HG03095 (cell line): Measurements from ENCODE around the gene NDUFS6.
"Not testable (repeated sequence)": the region's sequence is repeated elsewhere in the genome, so short reads cannot be mapped to it uniquely, and the experiment has no call there.

ENCODE experiments used
- ATAC-seq: cut with Tn5 transposase; IDR thresholded peaks from one replicate; pipeline ENCODE4 v1.9.1; 2021; ENCODE audit warnings: moderate library complexity; ENCODE audit not compliant: unreplicated experiment

Gene NDUFS6

DNA sequence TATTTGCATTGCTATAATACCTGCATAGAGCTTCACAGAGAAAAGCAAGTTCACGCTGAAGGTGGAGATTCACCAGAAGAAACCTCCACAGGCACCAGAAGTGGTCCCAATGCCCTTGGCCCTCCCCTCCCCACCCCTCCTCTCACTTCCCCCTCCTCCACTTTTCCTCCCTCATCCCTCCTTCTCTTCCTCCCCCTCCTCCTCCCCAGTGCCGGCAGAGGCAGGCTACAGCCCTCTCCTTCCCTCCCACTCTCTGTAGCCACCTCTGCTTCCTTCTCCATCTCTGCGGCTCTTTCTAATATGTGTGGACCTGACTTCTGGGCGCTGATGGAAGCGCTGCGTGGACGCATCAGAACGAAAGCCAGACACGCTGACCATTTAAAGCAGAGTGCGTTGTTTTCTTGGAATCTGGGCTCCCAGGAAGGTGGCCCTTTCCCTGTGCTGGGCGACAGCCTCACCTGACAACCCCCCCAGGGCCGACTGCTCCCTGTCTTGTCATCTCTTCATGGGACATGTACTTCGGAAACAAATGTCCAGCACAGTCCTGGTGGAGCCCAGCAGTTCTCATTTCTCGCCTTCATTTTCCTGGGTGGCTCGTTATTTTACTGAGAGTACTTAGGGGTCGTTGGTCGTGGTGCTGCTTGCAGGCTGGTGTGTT lies 29.5 kb downstream of the NDUFS6 start:
- ATAC-seq = no peak

DNA sequence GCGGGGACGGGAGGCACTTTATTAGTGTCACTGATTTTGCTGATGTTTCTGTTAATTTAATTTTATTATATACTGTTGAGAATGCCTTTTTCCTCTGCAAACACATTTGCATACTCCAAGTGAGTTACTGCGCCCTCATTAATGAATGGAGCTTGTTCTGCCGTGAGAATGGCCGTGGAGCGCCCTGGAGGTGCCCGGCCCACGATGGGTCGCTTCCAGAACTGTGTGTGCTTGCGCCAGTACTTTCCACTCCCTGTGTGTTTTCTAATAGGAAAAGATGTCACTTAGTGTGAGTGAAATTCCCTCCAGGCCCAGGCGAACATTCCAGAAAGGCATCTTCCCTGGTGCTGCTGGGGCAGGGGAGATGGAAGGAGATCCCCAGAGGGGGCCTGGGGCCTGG lies 30.1 kb downstream of the NDUFS6 start:
- no peak for ATAC-seq

DNA sequence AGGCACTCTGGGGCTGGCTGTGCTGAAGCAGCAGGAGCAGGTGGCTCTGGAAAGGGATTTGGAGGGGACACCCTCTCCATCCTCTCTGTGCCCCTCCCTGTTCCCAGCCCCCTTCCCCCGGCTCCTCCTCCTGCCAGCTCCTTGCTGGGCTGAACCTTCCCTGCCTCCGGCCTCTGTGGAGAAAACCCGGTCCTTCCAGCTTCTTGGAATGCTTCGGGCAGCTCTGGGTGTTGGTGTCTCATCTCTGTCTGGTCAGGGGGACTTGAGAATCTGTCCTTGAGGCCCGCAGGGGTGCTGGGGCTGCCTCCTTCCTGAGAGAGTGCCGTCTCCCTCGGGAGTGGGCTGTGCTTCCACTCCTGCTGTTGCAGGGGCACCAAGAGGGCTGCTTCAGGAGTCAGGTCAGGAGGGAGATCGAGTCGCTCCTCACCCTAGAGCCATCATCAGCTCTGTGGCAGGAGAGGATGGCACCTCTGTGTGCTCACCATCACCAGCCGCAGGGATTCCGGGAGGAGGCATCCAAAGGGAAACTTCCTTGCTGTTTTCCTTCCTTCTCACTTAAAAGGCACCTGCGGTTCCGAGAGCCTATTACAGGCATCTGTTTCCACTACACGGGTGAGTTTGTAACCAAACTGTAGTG lies 30.6 kb downstream of the NDUFS6 start:
- no peak for ATAC-seq

DNA sequence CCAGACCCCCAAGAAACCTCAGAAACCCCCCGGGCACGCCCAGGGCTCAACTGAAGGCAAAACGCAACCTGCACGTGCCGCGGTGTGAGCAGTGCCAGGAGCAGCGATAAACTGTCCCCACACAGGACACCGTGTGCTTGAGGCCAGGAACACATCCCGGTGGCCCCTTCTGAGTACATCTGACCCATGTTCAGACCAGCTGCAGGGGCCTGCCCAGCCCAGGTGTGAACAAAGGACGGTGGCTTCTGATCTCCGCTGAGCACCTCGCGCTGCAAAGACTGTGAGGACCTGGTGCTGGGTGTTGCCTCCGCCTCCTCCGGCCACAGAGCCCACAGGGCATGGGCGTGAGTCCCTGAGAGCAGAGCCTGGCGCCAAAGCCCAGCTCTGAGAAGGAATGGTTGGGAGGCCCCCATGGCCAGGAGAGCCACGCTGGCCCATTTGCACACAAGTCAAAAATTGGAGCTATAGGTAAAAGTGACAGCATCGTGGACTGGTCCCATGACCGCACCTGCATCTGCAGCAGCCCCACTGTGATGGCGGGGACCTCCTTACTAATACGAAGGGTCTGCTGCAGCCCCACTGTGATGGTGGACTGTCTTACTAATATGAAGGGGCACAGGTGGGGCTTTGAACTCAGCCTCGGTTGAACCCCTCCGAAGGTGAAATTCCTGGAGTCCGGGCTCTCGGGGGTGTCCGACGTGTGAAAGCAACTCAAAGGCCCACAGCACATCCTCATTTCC lies 31.5 kb downstream of the NDUFS6 start:
- no peak for ATAC-seq

DNA sequence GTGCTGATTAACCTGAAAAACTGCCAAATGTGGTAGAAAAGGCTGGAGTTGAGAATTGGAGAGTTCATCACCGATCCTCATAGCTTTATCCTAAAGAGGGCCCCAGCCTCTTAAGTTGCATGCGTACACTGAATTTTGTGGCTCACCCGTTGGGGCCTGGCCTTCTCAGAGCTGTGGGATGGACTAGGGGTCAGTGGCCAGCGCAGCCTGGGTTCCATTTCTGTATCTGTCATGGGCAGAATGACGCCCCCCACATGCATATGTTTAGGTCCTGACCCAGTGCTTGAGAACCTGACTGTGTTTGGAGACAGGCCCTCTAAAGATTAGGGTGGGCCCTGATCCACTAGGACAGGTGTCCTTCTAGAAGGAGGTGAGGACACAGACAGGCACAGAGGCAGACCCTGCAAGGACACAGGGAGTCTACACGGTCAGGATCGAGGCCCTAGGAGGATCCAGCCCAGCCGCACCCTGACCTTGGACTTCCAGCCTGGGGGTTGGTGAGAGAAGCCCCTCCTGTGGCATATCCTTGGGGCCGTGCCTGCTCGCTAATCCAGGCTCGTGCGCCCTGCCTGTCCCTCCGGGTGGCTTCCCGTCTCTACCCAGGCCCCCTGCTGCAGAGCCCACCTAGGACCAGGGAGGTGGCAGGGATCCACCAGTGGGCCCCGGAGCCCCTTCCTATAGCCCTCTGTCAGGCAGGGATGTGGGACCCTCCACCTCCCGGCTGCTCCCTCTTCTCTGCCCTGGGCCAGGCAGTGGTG lies 32.2 kb downstream of the NDUFS6 start:
- no peak for ATAC-seq

DNA sequence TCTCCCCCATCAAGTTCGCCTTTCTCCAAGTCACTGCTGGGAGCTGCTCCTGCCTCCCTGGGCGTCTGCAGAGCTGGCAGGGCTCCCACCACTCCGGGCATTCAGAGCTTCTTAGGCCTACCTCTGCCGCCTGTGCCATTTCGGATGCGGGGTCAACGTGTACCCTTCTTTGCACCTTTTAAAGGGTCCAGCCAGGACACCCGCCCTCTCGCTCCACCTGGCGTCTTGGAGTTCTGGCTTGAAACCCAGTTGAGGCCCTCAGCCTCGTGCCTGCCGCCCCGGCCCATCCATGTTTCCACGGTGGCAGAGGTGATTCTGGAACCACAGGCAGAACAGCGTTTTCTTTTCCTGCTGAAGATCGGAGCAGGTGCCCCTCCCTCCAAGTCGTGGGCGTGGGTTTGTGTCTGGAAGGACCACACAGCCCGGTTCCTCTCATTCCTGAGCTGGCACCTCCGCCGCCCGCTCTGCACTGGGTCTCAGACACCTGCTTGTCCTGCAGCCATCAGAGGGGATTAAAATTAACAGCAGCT lies 32.9 kb downstream of the NDUFS6 start:
- no peak for ATAC-seq

DNA sequence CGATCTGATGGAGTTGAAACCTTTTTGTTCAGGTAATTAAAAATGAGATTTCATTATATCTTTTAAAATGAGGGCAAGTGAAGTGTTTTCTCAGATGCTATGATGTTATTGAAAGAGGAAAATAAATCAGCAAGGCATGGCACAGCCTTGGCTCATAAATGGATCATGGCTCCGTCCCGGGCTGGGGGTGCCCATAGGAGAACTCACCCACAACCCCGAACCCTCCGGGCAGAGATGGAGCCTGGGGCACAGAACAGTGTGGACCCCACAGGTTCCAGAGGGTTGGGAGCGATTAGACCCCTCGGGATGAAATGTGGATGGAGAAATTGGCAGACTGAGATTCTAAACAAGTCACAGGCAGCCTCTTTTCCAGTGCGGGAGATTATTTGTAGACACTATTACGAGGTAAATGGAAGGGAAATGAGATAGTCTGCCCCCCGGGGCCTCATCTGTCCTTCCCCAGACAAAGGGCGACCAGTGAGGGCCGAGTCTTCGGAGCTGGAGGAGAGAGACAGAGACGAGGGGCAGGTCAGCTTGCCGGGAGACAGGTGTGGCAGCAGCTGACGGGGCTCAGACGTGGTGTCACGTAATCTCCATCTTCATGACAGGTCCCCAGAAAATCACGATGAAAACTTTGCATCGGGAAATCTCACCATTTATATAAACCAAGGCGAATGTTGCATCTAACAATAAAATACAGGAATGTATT lies 33.7 kb downstream of the NDUFS6 start:
- no peak for ATAC-seq

DNA sequence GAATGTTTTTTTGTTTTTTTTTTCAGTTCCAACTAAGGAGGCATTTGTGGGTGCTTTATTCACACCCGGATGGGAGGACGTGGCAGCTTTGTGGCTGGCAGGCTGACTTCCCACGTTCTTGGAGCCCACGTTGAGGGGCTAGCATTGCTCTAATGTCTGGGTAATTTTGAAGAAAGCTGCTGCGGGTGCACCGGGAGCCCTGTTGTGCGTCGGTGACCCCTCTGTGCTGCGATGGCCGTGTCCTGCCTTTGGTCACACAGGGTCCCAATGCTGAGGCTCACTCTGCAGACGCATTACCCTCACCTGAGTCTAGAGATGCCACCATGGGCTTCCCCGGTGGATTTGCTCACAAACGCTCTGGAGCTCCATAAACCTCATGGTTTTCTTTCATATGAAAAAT lies 34.2 kb downstream of the NDUFS6 start:
- no peak for ATAC-seq

DNA sequence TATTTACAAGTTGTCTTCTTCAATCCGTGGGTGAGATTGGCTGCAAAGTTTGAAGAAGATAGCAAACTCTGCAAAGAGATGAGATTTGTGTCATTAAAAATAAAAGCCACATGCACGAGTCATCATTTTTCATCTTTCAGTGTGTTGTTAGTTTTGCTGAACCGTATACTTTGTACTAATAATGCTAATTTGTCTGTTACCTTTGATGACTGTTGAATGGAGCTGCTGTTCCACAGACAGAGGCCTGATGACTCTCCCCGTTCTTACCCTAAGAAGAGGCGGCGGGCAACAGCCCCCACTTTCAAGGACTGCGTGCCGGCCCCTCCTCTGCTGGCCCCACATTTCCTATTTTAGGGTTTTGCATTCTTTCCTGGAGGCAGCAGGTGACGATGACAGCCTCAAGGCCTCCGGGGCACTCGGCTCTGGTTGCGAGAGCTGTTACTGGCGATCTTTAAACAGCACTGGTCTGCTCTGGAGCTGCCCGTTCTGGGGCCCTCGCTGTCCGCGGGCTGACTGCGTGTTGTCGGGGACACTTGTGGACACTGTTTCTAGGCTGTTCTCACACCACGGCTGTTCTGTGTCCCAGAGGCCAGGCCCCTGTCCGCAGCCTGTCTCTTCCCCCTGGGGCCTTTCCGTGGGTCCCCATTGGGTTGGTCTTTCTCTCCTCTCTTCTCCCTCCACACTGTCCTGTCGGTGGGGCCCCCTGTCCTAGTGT lies 35.1 kb downstream of the NDUFS6 start:
- ATAC-seq = no peak

DNA sequence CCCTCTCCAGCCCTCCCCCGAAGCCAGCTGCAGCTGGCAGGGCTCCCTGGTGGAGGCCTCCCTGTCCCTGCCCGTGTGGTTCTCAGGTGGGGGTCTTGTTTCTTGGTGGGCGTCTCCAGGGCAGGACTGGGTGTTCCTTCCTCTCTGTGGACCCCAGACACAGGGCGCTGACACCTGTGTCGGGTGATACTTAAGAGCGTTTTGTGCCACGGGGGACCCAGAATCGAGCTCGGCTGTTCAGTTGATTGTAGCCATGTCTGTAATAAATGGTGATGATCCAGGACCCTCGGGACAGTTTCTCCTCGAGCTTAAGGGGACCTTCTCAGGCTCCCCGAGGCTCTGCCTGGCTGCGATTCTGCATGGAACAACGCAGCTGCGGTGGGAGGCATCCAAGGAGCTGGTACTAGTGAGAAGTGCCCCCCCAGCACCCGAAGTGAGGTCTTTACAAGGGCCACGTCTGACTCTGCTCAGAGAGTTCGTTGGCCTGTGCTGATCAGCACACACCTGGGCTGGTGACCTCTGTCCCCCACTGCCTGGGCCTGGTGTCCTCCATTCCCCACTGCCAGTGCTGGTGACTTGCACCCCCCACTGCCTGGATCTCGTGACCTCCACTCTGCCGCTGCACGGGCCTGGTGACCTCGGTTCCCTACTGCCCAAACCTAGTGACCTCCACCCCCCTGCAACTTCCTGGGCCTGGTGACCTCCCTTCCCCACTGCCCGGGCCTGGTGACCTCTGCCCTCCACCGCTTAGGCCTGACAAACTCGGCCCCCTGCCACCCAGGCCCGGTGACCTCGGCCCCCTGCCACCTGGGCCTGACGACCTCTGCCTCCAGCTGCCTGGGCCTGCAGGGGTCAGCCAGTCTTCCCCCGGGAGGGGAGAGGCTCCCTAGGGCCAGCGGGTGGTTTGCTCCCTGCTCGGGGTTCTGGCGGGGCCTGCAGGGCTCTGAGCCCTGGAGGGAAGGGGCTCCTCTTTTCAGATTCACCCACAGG lies 36.0 kb downstream of the NDUFS6 start:
- ATAC-seq = no peak

DNA sequence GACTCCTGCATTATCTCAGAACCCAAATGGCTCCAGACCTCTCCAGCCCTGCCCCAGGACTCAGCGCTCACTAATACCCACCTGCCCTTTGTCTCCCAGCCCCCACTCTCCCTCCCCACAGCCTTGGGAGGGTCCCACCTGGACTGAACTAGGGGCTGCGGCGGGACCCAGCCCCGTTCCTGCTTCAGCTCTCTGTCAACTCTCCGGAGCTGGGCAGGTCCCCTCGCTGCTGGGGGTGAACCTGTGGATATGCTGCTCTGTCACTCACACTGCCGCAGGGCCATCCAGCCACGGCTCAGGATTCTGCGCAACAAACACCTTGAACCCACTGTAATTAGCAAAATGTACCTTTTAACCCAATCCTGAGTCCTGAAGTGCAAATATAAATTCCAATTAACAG lies 36.8 kb downstream of the NDUFS6 start:
- no peak for ATAC-seq

DNA sequence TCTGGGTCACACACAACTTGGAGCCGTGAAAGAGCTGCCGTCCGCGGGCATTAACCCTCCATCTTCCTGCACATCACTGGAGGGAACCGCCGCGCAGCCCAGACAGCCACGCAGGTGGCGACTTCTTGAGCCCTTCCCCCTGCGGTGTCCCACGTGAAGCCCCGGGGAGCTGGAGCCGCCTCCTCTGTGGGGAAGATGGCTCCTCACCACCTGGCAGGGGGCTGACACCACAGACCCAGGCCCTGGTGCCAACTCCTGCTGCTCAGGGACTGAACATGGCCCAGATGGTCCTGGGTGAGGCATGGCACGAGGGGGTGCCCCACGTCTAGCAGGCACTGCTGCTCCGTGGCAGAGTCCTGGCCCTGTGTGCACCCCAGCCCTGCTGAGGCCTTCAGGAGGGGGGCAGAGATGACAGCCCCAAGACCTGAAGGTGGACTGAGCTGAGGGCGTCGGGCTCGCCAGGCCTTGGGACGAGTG lies 38.9 kb downstream of the NDUFS6 start:
- ATAC-seq = no peak

DNA sequence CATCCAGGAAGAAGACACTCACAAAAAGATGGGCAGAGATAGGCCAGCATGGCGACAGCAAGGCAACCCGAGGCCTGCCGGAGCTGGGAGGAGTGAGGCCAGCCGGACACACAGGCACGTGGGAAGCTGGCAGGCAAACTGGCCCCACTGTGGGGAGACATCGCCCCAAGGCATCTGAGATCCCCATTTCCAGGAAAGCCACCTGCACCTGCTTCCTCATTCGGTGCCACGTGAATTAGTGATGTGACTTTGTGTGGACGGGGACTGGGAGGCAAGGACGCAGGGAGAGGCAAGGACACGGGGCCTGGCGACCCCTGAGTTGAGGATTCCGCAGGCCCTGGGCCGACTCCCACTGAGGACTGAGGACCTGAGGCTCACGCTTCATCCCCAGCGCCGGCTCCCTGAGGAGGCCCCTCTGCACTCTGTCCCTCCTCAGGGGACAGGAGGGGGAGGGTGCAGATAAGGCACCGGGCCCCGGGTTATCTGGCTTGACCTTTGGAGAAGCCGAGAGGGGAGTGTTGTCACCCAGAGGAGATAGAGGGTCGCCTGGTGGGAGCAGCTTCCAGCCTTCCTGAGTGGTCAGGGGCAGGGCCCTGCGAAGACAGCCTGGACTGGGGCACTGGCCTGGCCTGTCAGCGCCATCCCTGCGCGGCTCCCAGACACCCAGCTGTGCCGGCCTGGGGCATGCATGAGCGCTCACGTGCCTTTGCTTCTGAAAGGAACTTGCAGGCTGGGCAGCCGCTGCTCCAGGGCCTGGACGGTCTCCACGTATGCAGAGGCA lies 39.7 kb downstream of the NDUFS6 start:
- ATAC-seq = no peak

DNA sequence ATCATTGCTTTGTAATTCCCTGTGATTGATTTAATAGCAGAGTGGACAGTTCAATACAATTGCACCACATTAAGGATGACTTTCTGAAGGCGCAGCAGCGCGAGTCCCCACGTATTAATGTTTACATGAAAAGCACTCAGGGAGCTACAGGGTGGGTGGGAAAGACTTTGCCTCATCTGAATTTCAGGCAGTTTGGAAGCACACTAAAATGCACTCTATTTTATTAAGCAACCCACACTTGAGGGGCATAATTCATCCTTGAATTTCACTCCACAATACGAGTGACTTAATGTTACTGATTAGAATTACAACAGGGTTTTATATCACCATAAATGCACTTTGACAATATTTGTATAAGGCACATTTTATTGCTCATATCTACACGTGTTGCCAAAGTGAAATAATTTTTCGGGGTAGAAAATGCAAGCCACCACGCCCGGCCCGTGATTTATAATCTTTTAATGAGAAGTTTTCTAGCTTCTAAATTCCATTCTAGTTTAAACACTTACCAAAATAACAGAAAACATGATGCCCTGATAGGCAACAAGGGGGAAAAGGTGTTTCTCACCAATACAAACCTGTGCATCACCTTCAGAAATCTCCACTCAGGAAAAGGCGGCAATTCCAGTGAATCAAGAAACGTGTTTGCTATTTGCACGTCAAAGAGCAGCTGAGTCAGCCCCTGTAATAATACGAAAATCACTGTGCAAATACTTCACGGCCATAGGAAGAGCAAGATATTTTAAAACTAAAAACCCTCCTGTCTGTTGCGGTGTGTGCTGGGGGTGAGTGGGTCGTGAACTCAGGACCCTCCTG lies 41.0 kb downstream of the NDUFS6 start:
- no peak for ATAC-seq

DNA sequence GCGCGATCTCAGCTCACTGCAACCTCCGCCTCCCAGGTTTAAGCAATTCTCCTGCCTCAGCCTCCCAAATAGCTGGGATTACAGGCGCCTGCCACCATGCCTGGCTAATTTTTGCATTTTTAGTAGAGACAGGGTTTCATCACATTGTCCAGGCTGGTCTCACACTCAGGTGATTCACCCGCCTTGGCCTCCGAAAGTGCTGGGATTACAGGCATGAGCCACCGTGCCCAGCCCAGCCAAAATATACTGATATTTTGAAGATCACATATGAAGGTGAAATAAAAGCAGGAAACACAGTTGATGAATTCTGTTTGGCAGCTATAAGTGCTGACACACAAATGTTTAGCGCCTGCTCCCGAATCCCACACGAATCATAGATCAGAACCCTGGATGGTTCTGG lies 42.6 kb downstream of the NDUFS6 start:
- ATAC-seq = not testable (repeated sequence)

DNA sequence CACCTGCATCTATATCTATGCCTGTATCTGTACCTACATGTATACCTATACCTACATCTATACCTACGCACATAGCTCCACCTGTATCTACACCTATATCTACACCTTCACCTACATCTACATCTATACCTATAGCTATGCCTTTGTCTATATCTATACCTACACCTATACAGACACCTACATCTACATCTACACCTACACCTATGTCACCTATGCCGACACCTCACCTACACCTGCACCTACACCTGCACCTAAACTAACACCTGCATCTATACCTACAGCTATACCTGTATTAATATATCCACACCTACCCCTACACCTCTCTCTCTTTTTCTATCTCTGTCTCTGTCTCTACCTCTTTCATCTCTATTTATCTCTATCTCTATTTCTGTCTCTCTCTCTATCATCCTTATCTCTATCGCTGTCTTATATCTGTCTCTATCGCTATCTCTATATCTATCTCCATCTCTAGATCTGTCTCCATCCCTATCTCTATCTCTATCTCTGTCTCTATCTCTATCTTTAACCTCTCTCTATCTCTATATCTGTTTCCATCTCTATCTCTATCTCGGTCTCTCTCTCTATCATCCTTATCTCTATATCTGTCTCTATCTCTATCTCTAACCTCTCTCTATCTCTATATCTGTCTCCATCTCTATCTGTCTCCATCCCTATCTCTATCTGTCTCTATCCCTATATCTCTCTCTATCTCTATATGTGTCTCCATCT lies 43.7 kb downstream of the NDUFS6 start:
- no peak for ATAC-seq
